Kidney (tissue), 14 donors: ENCODE data around the gene RAB36. TPM values are rescaled to one million over a fixed set of nuclear protein-coding genes. Genes with fewer than 3 reads are reported as not detected.

Source experiments
- DNase-seq, 5 donors: peaks; one replicate each; pipeline ENCODE4 v3.0.0-alpha.2; 2013 to 2020
- FAIRE-seq: peaks from 2 replicates; lab custom pipeline; 2012; peaks lifted over from hg19 to GRCh38; lab: Jason Lieb, UNC
- H3K27ac ChIP-seq, 2 donors: one replicate each; pipeline ENCODE4 v1.7.0; 2013; ENCODE audit warnings: low read depth in 2 of 2, low read length in 2 of 2, inconsistent platforms in 1 of 2
- H3K27me3 ChIP-seq: one replicate; pipeline ENCODE4 v1.7.1; 2013; ENCODE audit warnings: low read length, inconsistent platforms; ENCODE audit not compliant: control insufficient read depth, insufficient read depth
- H3K36me3 ChIP-seq, 3 donors: one replicate each; pipeline versions ENCODE4 v1.7.0 to v1.7.1; 2013; ENCODE audit warnings: low read length in 3 of 3, control low read depth in 1 of 3, inconsistent platforms in 1 of 3; ENCODE audit not compliant: insufficient read depth in 3 of 3, control insufficient read depth in 2 of 3
- H3K4me1 ChIP-seq, 3 donors: one replicate each; pipeline versions ENCODE4 v1.7.0 to v1.7.1; 2013; ENCODE audit warnings: low read length in 3 of 3, inconsistent platforms in 1 of 3, low read depth in 1 of 3; ENCODE audit not compliant: control insufficient read depth in 2 of 3, insufficient read depth in 2 of 3
- H3K4me3 ChIP-seq, 3 donors: one replicate each; pipeline versions ENCODE4 v1.7.0 to v1.8.1; 2013; ENCODE audit warnings: low read length in 3 of 3, control low read depth in 1 of 3, inconsistent platforms in 1 of 3
- H3K9ac ChIP-seq, 3 donors: one replicate each; pipeline versions ENCODE4 v1.7.0 to v1.7.1; 2013; ENCODE audit warnings: low read length in 3 of 3, control low read depth in 1 of 3, inconsistent platforms in 1 of 3
- H3K9me3 ChIP-seq, 3 donors: one replicate each; pipeline versions ENCODE4 v1.7.0 to v1.7.1; 2013; ENCODE audit warnings: low read length in 3 of 3, control low read depth in 1 of 3, inconsistent platforms in 1 of 3; ENCODE audit not compliant: control insufficient read depth in 2 of 3, insufficient read depth in 1 of 3
- CTCF ChIP-seq: IDR thresholded peaks from 3 replicates; pipeline ENCODE4 v1.5.1; 2012; ENCODE audit warnings: mild to moderate bottlenecking, moderate library complexity, borderline replicate concordance; ENCODE audit not compliant: insufficient read depth; ENCODE audit errors: extremely low read depth
- intact Hi-C: fragments of 100-400 bp; cut with DNase I; formaldehyde crosslinking; loops from one replicate; pipeline ENCODE4 v1.11.1; 2022
- polyA plus RNA-seq: library from polyadenylated mRNA; stranded (reverse); fragments of 350-450 nt; fragmentation: Illumina TruSeq; extraction: RNeasy Lipid Tissue Mini Kit (QIAGEN cat#74804); gene quantifications from one replicate; pipeline ENCODE4 v1.2.3, GENCODE V29; 2014; ENCODE audit warnings: low read depth, low replicate concordance; ENCODE audit not compliant: insufficient read depth
- total RNA-seq: library from RNA; stranded (reverse); fragmentation: NEBNext Ultra II Directional; extraction: Animal tissue kit (Norgen Biotek cat#: 25700); gene quantifications from one replicate; pipeline ENCODE4 v1.2.1, GENCODE V29; 2021
- donor health status: control.
- donor health status: control.
- donor health status: control.
- donor health status: control.
- donor health status: control.
- donor health status: DM: yes; HTN: yes; CAD: no.
- donor health status: Normal renal cell carcinoma (clear cell type).

The RAB36 gene
- total and polyA plus RNA-seq, 2 donors from 2014 or later, result 9.7 to 30.5 TPM

GRCh38 chr22:23115369-23115768 is 29.9 kb upstream of the RAB36 start:
- Histone ChIP-seq H3K27ac (no peak overlapping the region), H3K9ac (no peak overlapping the region), H3K27me3 (no peaks in the 10 kb centered on the region), H3K4me1 (no peaks in the 10 kb centered on the region), H3K4me3 (no peak overlapping the region), H3K9me3 (no peaks in the 10 kb centered on the region), H3K36me3 (no peaks in the 10 kb centered on the region)
- DNase-seq, result no peak
- no peak for FAIRE-seq
- no peak for TF ChIP-seq CTCF
- intact Hi-C loops, result no loop called here

GRCh38 chr22:23115825-23116494 is 29.3 kb upstream of the RAB36 start:
- FAIRE-seq (no peak), DNase-seq (no peak)
- no peaks in the 10 kb centered on the region for H3K4me1 ChIP-seq
- no peaks in the 10 kb centered on the region for H3K27me3 ChIP-seq
- H3K9me3 ChIP-seq, result no peaks in the 10 kb centered on the region
- H3K36me3 ChIP-seq, result no peaks in the 10 kb centered on the region
- no peak overlapping the region for H3K9ac ChIP-seq
- intact Hi-C loops, result no loop called here
- no peak overlapping the region for H3K27ac ChIP-seq
- no peak for TF ChIP-seq CTCF
- no peak overlapping the region for H3K4me3 ChIP-seq

- intact Hi-C loops, result no loop called here
- Histone ChIP-seq H3K4me3 (no peak overlapping the region), H3K9me3 (no peaks in the 10 kb centered on the region), H3K27me3 (no peaks in the 10 kb centered on the region), H3K9ac (no peak overlapping the region), H3K4me1 (no peaks in the 10 kb centered on the region), H3K36me3 (peaks cover 0 to 5% (median 0%) of the 10 kb centered on the region in 3 donors), H3K27ac (no peak overlapping the region)
- DNase-seq, result no peak
- TF ChIP-seq CTCF, result no peak
- FAIRE-seq, result no peak
Observed at GRCh38 chr22:23116506-23117263, 28.6 kb upstream of the RAB36 start.
